GM12801 (cell line): ENCODE data around the gene RAB13.

Source experiments
- TF ChIP-seq, protein P1 (sequence below): IDR thresholded peaks from one replicate; pipeline ENCODE4 v1.5.1; 2011; ENCODE audit warnings: control low read depth; ENCODE audit not compliant: insufficient read length; ENCODE audit errors: extremely low read depth

Gene RAB13

DNA sequence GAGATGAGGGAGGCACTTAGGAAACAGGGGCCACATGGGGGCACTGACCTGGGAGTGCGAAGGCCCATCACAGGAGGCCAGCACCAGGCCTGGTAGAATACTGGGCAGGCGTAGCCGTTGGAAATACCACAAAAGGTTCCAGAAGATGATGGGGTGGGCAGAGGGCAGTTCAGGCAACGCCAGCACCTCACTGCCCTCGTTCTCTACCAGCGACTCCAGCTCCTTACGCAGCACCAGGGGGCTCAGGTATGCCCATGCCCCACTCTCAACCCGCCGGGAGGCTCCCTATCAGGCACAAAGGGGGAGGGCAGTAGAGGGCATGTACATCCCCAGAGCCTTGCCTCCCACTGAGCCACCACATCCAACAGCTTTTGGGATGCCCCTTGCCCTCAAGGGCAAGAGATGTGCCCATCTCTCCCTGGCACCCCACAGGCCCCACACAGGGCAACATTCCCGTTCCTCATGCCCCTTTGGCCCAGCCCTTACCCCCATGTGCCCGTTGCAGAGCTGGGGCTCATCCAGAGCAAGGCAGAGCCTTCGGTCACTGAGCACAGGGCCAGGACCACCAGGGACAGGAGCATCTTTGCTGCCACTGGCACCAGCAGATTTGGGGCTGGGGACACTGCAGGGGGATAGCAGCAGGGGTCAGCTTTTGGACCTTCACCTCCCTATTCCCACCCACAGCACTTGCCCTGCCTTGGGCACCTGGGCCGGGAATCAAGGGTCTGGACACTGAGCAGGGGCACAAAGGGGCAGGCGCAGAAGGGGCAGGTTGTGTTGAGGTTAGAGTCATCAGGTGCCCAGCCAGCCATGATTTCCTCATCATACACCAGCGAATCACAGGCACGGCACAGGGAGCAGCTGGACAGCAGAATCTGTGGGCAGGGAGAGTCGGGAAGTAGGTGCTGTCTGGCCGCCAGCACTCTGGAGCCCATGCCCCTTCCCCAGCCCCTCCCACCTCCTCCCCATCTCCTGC is 53.7 kb downstream of the RAB13 start:
- TF ChIP-seq, protein P1, sequence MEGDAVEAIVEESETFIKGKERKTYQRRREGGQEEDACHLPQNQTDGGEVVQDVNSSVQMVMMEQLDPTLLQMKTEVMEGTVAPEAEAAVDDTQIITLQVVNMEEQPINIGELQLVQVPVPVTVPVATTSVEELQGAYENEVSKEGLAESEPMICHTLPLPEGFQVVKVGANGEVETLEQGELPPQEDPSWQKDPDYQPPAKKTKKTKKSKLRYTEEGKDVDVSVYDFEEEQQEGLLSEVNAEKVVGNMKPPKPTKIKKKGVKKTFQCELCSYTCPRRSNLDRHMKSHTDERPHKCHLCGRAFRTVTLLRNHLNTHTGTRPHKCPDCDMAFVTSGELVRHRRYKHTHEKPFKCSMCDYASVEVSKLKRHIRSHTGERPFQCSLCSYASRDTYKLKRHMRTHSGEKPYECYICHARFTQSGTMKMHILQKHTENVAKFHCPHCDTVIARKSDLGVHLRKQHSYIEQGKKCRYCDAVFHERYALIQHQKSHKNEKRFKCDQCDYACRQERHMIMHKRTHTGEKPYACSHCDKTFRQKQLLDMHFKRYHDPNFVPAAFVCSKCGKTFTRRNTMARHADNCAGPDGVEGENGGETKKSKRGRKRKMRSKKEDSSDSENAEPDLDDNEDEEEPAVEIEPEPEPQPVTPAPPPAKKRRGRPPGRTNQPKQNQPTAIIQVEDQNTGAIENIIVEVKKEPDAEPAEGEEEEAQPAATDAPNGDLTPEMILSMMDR, result no peak
